MCF 10A (cell line): Measurements from ENCODE around the gene STAT6. TPM values are rescaled to one million over a fixed set of nuclear protein-coding genes. Genes with fewer than 3 reads are reported as not detected.
"Not testable (repeated sequence)": the region's sequence is repeated elsewhere in the genome, so short reads cannot be mapped to it uniquely, and the experiment has no call there.

ENCODE experiments used
- BruUV-seq: library from RNA; stranded (reverse); fragments of 400-500 nt; replicated peaks from 2 replicates; lab custom pipeline; 2021; lab: Mats Ljungman, UMichigan
- CTCF ChIA-PET: fragments of 300-600 bp; sonication (Branson Sonifier 250); formaldehyde crosslinking; extraction: SDS; loops from one replicate; lab custom pipeline; 2021; ENCODE audit warnings: antibody characterized with exemption, inconsistent platforms; lab: Yijun Ruan, JAX
- POLR2A ChIA-PET: fragments of 300-600, 350-650 bp; sonication (Branson Sonifier 250); formaldehyde crosslinking; extraction: SDS; loops from one replicate; lab custom pipeline; 2020; ENCODE audit warnings: antibody characterized with exemption, inconsistent platforms; lab: Yijun Ruan, JAX
- DNase-seq: peaks from one replicate; pipeline ENCODE4 v3.0.0-alpha.2; 2018; ENCODE audit not compliant: unreplicated experiment
- H3K27ac Mint-ChIP-seq: one replicate; pipeline ENCODE4 v1.8.0; 2022; ENCODE audit warnings: mild to moderate bottlenecking, low read depth, mixed read lengths; ENCODE audit not compliant: unreplicated experiment
- H3K27me3 Mint-ChIP-seq: one replicate; pipeline ENCODE4 v1.8.0; 2022; ENCODE audit warnings: mixed read lengths; ENCODE audit not compliant: insufficient read depth, unreplicated experiment
- H3K36me3 Mint-ChIP-seq: one replicate; pipeline ENCODE4 v1.8.0; 2022; ENCODE audit warnings: mild to moderate bottlenecking, moderate library complexity, mixed read lengths; ENCODE audit not compliant: insufficient read depth, unreplicated experiment
- H3K4me1 Mint-ChIP-seq: one replicate; pipeline ENCODE4 v1.8.0; 2022; ENCODE audit warnings: mixed read lengths; ENCODE audit not compliant: insufficient read depth, unreplicated experiment
- H3K4me3 Mint-ChIP-seq: one replicate; pipeline ENCODE4 v1.8.0; 2022; ENCODE audit warnings: mild to moderate bottlenecking, moderate library complexity, mixed read lengths; ENCODE audit not compliant: unreplicated experiment
- H3K9me3 Mint-ChIP-seq: one replicate; pipeline ENCODE4 v1.8.0; 2022; ENCODE audit warnings: mixed read lengths; ENCODE audit not compliant: unreplicated experiment
- intact Hi-C: fragments of 100-400 bp; cut with micrococcal nuclease; formaldehyde crosslinking; loops from 2 replicates; pipeline ENCODE4 v1.14.1; 2022
- total RNA-seq: library from RNA; stranded (reverse); gene quantifications from 2 replicates; pipeline ENCODE4 v1.2.3, GENCODE V29; 2022
- TF ChIP-seq, protein P1 (sequence below): fragments of 200-600 bp; IDR thresholded peaks from one replicate; pipeline ENCODE4 v1.8.0; 2022; ENCODE audit warnings: antibody characterized with exemption, mild to moderate bottlenecking; ENCODE audit not compliant: unreplicated experiment

The STAT6 gene
- total RNA-seq, 1 experiment from 2014 or later = 99.7 TPM

DNA sequence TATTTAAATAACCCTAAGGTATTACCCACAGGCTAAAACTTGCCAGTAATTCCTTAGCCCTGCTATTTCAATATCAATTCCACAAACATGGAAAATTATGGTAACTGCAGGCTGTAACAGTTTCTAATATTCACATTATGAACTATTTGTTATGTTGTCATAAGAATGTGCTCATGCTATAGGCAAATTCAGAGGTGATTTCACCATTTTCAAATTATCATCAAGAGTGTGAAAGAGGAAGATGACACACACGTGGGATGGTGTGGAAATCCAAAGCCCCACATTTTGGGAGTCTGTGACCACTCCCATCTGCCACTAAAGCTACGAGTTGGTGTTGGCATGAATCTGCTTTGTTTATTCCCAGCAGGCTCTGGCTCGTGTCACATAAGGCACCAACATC, 55.3 kb downstream of the STAT6 start:
- ChIA-PET POLR2A (interaction anchor here (0.7 to 0.8 kb wide), 3 partner anchors 45 to 420 kb away, joined by 3 read pairs; no protein-coding TSS in a partner anchor), CTCF (interaction anchor here (0.6 to 11.7 kb wide), 4 partner anchors 10 to 57 kb away, joined by 4 to 231 read pairs (median 4); partner anchors contain the start of gene ZBTB39)
- TF ChIP-seq, protein P1, sequence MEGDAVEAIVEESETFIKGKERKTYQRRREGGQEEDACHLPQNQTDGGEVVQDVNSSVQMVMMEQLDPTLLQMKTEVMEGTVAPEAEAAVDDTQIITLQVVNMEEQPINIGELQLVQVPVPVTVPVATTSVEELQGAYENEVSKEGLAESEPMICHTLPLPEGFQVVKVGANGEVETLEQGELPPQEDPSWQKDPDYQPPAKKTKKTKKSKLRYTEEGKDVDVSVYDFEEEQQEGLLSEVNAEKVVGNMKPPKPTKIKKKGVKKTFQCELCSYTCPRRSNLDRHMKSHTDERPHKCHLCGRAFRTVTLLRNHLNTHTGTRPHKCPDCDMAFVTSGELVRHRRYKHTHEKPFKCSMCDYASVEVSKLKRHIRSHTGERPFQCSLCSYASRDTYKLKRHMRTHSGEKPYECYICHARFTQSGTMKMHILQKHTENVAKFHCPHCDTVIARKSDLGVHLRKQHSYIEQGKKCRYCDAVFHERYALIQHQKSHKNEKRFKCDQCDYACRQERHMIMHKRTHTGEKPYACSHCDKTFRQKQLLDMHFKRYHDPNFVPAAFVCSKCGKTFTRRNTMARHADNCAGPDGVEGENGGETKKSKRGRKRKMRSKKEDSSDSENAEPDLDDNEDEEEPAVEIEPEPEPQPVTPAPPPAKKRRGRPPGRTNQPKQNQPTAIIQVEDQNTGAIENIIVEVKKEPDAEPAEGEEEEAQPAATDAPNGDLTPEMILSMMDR = no peak
- H3K4me1 Mint-ChIP-seq = no peaks in the 10 kb centered on the region
- no peak overlapping the region for H3K27ac Mint-ChIP-seq
- no peak for DNase-seq
- H3K4me3 Mint-ChIP-seq = no peak overlapping the region
- H3K27me3 Mint-ChIP-seq = no peaks in the 10 kb centered on the region
- intact Hi-C loops = no loop called here
- peaks cover 10% of the 10 kb centered on the region for H3K36me3 Mint-ChIP-seq
- BruUV-seq = no TSS peak
- no peaks in the 10 kb centered on the region for H3K9me3 Mint-ChIP-seq

DNA sequence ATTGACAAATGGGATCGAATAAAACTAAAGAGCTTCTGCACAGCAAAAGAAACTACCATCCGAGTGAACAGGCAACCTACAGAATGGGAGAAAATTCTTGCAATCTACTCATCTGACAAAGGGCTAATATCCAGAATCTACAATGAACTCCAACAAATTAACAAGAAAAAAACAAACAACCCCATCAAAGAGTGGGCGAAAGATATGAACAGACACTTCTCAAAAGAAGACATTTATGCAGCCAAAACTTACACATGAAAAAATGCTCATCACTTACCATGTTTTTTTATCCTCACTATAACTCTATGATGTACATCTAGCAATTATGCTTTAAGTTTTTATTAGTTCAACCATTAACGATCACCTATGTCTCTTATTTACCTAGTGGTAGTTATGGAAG, 57.3 kb downstream of the STAT6 start:
- CTCF ChIA-PET, H3K9me3 Mint-ChIP-seq, H3K27ac Mint-ChIP-seq, intact Hi-C loops, H3K4me3 Mint-ChIP-seq, H3K4me1 Mint-ChIP-seq, DNase-seq, BruUV-seq, H3K27me3 Mint-ChIP-seq, POLR2A ChIA-PET, H3K36me3 Mint-ChIP-seq: not testable (repeated sequence)

DNA sequence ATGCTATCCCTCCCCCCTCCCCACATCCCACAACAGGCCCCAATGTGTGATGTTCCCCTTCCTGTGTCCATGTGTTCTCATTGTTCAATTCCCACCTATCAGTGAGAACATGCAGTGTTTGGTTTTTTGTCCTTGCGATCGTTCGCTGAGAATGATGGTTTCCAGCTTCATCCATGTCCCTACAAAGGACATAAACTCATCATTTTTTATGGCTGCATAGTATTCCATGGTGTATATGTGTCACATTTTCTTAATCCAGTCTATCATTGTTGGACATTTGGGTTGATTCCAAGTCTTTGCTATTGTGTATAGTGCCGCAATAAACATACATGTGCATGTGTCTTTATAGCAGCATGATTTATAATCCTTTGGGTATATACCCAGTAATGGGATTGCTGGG, 58.0 kb downstream of the STAT6 start:
- H3K27ac Mint-ChIP-seq, H3K36me3 Mint-ChIP-seq, H3K27me3 Mint-ChIP-seq, H3K4me3 Mint-ChIP-seq, DNase-seq, BruUV-seq, H3K4me1 Mint-ChIP-seq, POLR2A ChIA-PET, H3K9me3 Mint-ChIP-seq, intact Hi-C loops: not testable (repeated sequence)
- CTCF ChIA-PET = interaction anchor here (0.9 kb wide), 2 partner anchors 19 to 45 kb away, joined by 4 read pairs; no protein-coding TSS in a partner anchor

DNA sequence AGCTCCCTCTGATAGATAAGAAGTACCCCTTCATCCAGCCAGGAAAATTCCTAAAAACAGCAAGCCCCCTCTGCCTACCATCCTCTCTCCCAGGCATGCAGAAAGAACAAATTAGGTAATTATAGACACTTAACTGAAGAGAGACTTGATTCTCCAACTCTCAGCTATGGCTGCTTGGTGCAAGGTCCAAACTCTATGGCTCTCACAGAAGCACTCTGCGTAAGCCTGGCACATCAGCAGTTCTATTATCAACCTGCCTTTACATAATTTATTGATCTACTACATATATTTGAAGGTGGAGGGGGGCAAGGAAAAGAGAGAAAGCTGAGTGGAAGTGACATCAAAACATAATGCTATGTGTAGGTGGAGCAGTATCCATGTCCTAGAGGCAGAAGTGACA, 60.2 kb downstream of the STAT6 start:
- intact Hi-C loops = no loop called here
- ChIA-PET CTCF (interaction anchor here (0.6 to 6.9 kb wide), 4 partner anchors 10 to 235 kb away, joined by 3 to 82 read pairs (median 6); partner anchors contain the start of gene ZBTB39), POLR2A (interaction anchor here (0.5 to 1.0 kb wide), 2 partner anchors 14 to 24 kb away, joined by 3 read pairs; no protein-coding TSS in a partner anchor)
- no peaks in the 10 kb centered on the region for H3K4me1 Mint-ChIP-seq
- peaks cover 16% of the 10 kb centered on the region for H3K27me3 Mint-ChIP-seq
- DNase-seq = no peak
- no peak overlapping the region for H3K4me3 Mint-ChIP-seq
- TF ChIP-seq, protein P1 = no peak
- BruUV-seq = no TSS peak
- H3K9me3 Mint-ChIP-seq = no peaks in the 10 kb centered on the region
- H3K36me3 Mint-ChIP-seq = no peaks in the 10 kb centered on the region
- H3K27ac Mint-ChIP-seq = no peak overlapping the region

DNA sequence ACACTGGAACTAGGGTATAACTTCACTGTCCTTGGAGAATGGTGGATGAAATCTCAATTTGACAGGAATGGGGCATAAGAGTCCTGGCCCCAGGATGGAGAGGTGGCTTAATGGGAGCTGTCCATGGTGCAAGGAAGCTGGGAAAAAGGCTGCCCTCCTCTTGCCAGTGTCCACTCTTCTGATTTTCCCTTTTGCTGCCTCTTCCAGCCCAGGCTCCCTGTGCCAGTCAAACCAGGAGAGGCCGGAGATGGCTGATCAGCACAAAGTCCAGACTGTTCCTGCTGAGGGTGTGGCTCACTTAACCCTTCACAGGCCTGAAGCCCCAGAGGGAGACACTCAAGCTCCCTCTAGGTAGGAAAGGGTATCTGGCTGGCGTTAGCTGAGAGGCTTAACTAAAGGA, 61.3 kb downstream of the STAT6 start, which contains the start of gene MYO1A:
TSS of gene MYO1A (minus strand) at position 240 of the 400 bp plus-strand sequence. CDS start 1,806 bp downstream, outside the sequence.
- BruUV-seq = no TSS peak
- CTCF ChIA-PET = interaction anchor here (2.4 to 6.9 kb wide), 2 partner anchors 11 to 43 kb away, joined by 10 to 82 read pairs; partner anchors contain the start of gene ZBTB39
- Mint-ChIP-seq H3K4me3 (no peak within 1 kb of the TSS), H3K27me3 (peaks cover 27% of the 10 kb centered on the region), H3K9me3 (no peaks in the 10 kb centered on the region), H3K36me3 (no peaks in the 10 kb centered on the region), H3K27ac (no peak within 1 kb of the TSS), H3K4me1 (no peaks in the 10 kb centered on the region)
- peak; percentile 28 for DNase-seq
- POLR2A ChIA-PET = interaction anchor here (1.0 kb wide), 1 partner anchor 19 kb away, joined by 3 read pairs; no protein-coding TSS in a partner anchor
- TF ChIP-seq, protein P1 = no peak
- intact Hi-C loops = no loop called here
